ENCODE results near the gene AKR1A1. TPM values are rescaled to one million over a fixed set of nuclear protein-coding genes. Genes with fewer than 3 reads are reported as not detected.
A peak's percentile ranks its signal among the peaks of the same experiment; 100 is the strongest.

AKR1A1 gene
- total and polyA plus RNA-seq, 2 of the 8 experiments (the other 6 are each of a cell fraction or from before 2014, with no cell fraction given): 344 to 435 TPM

GRCh38 chr1:45521413-45522323 lies 29.0 kb upstream of the AKR1A1 start, which contains the start of gene PRDX1:
Gene PRDX1, minus strand, starts transcription at chr1:45521884. Its CDS starts 2,841 bp downstream, at chr1:45519043.
- peak within 1 kb of the TSS; percentile 95 for H4K5ac ChIP-seq (ENCODE audit: insufficient read length, low read depth, low read length)
- CTCF ChIA-PET (ENCODE audit: partially characterized antibody): interaction anchor here (0.6 to 2.7 kb wide), 8 partner anchors 9 to 721 kb away, joined by 3 to 16 read pairs (median 5); partner anchors contain the start of gene PLK3
- 0 out of 2 replicates have a peak, but pooled peaks have one; percentile 1 for TF ChIP-seq FOSL1 (IDR thresholded peaks at IDR 0.05; ENCODE audit: insufficient read depth, low read depth, low read length)
- TF ChIP-seq HDAC2 (IDR thresholded peaks at IDR 0.05; ENCODE audit: borderline replicate concordance in 1 of 2, low read depth in 2 of 2, low read length in 2 of 2): no peak
- TF ChIP-seq SP2 (IDR thresholded peaks at IDR 0.05; ENCODE audit: low read length): no peak
- TF ChIP-seq KDM4A (IDR thresholded peaks at IDR 0.05; ENCODE audit: low read depth, low read length, severe bottlenecking): peak; percentile 99
- peak; percentile 73 for TF ChIP-seq YY1 (IDR thresholded peaks at IDR 0.05; ENCODE audit: low read depth, low read length)
- TF ChIP-seq E2F6 (IDR thresholded peaks at IDR 0.05): no peak
- peak; percentile 39 for TF ChIP-seq CTBP2 (IDR thresholded peaks at IDR 0.05; ENCODE audit: borderline replicate concordance, insufficient read depth, insufficient read length, low read length)
- TF ChIP-seq CBX5 (IDR thresholded peaks at IDR 0.05; ENCODE audit: low read depth, low read length): no peak
- peak; percentile 51; the same call in 1 of the 2 replicates for TF ChIP-seq EGR1 (IDR thresholded peaks at IDR 0.05; ENCODE audit: borderline replicate concordance, low read depth, low read length)

More at GRCh38 chr1:45521413-45522323, 29.0 kb upstream of the AKR1A1 start, which contains the start of gene PRDX1:
- DNase-seq (ENCODE audit: low read depth in 1 of 2, low spot score in 2 of 2): peak; percentile 91 to 99
- Histone ChIP-seq H3K23ac (ENCODE audit: insufficient read length) (no peak within 1 kb of the TSS), H3K4me3 (ENCODE audit: extremely low read depth in 1 of 4, insufficient read depth in 2 of 4, low read depth in 3 of 4, low read length in 4 of 4) (peak within 1 kb of the TSS; percentile 96 to 100 (median 98)), H3K4ac (replicated peaks; ENCODE audit: insufficient read length, low read depth, low read length) (peak within 1 kb of the TSS; percentile 92), H3K36me3 (ENCODE audit: control insufficient read depth in 2 of 4, insufficient read depth in 4 of 4, low read length in 3 of 4) (peaks cover 7 to 30% (median 17%) of the 10 kb centered on the region in 4 experiments; a peak in 6 of 8 replicates), H2BK12ac (ENCODE audit: low read depth, low read length) (peak within 1 kb of the TSS; percentile 99), H3K14ac (ENCODE audit: insufficient read length) (peak within 1 kb of the TSS; percentile 0), H3K79me1 (ENCODE audit: low read depth, low read length) (no peaks in the 10 kb centered on the region), H3K9ac (replicated peaks in 1 of 4; ENCODE audit: extremely low read depth in 1 of 4, low read depth in 3 of 4, low read length in 3 of 4) (peak within 1 kb of the TSS; percentile 92 to 98 (median 94)), H4K91ac (replicated peaks; ENCODE audit: insufficient read length, low read length) (peak within 1 kb of the TSS; percentile 98), H3K9me3 (ENCODE audit: insufficient read depth in 2 of 2, low read depth in 1 of 2, low read length in 1 of 2) (no peaks in the 10 kb centered on the region), H3K4me2 (ENCODE audit: insufficient read depth in 1 of 2, low read depth in 2 of 2, low read length in 2 of 2) (peak within 1 kb of the TSS; percentile 76 to 90), H2BK5ac (ENCODE audit: low read depth, low read length) (peak within 1 kb of the TSS; percentile 100), H3K27ac (ENCODE audit: low read depth, low read length) (peak within 1 kb of the TSS; percentile 91), H2BK20ac (ENCODE audit: low read length) (0 out of 2 replicates have a peak within 1 kb of the TSS, but pooled peaks have one; percentile 48), H2BK15ac (ENCODE audit: low read length) (peak within 1 kb of the TSS; percentile 88; the same call in 1 of the 2 replicates), H3K27me3 (replicated peaks in 1 of 4; ENCODE audit: control insufficient read depth in 3 of 4, extremely low read depth in 1 of 4, insufficient read depth in 3 of 4, low read length in 3 of 4) (no peaks in the 10 kb centered on the region), H3K56ac (replicated peaks; ENCODE audit: insufficient read length, low read depth, low read length) (peak within 1 kb of the TSS; percentile 83), H3K4me1 (replicated peaks in 1 of 4; ENCODE audit: control insufficient read depth in 3 of 4, insufficient read depth in 4 of 4, low read length in 3 of 4) (peaks cover 2 to 12% (median 5%) of the 10 kb centered on the region in 4 experiments; a peak in 5 of 7 replicates), H3K18ac (ENCODE audit: extremely low read depth, low read length) (peak within 1 kb of the TSS; percentile 99), H2BK120ac (replicated peaks; ENCODE audit: low read depth, low read length) (peak within 1 kb of the TSS; percentile 63), H3K23me2 (ENCODE audit: low read depth, low read length) (peaks cover 8% of the 10 kb centered on the region), H2AFZ (ENCODE audit: low read length) (peak within 1 kb of the TSS; percentile 10; the same call in 1 of the 2 replicates), H4K8ac (ENCODE audit: extremely low read depth, insufficient read depth, low read length) (peak within 1 kb of the TSS; percentile 97), H4K20me1 (replicated peaks in 1 of 2; ENCODE audit: control insufficient read depth in 1 of 2, insufficient read depth in 2 of 2, low read length in 2 of 2) (peaks cover 11 to 24% of the 10 kb centered on the region in 2 experiments), H3K79me2 (ENCODE audit: control insufficient read depth in 1 of 2, insufficient read depth in 2 of 2, low read length in 2 of 2) (peaks cover 30 to 50% of the 10 kb centered on the region in 2 experiments), H2AK5ac (ENCODE audit: low read depth, low read length) (peak within 1 kb of the TSS; percentile 100)
- WGBS, 2 experiments (ENCODE audit: extremely low coverage in 1 of 2, insufficient coverage in 1 of 2, insufficient read length in 1 of 2, insufficient replicate concordance in 2 of 2, low coverage in 1 of 2, low lambda C conversion rate in 2 of 2, missing lambda C conversion rate in 1 of 2): 2% methylated on average over 67 of the region's 72 CpGs; no CpG with 5 or more reads in 1 of the 2 experiments
- POLR2A ChIA-PET (ENCODE audit: partially characterized antibody): interaction anchor here (0.5 to 13.3 kb wide), 57 partner anchors 16 to 802 kb away, joined by 3 to 741 read pairs (median 4); partner anchors contain the start of genes AKR1A1, BEST4, BTBD19 and CCDC163
- no peak for FAIRE-seq
